NCI-H446 (cell line): ENCODE results near the gene F2R.
"Not testable (repeated sequence)": the region's sequence is repeated elsewhere in the genome, so short reads cannot be mapped to it uniquely, and the experiment has no call there.

Source experiments
- DNase-seq, 2 experiments: peaks; one replicate each; lab custom pipeline; 2025; lab: John Stamatoyannopoulos, UW

F2R gene

GRCh38 chr5:76755779-76756637 is 40.1 kb downstream of the F2R start:
- no peak for DNase-seq

GRCh38 chr5:76757049-76757448 is 41.1 kb downstream of the F2R start:
- no peak for DNase-seq

- not testable (repeated sequence) for DNase-seq
Measured at GRCh38 chr5:76761118-76761517, 45.2 kb downstream of the F2R start.

- no peak for DNase-seq
Measured at GRCh38 chr5:76762484-76762883, 46.6 kb downstream of the F2R start.

- no peak for DNase-seq
Measured at GRCh38 chr5:76763136-76763535, 47.2 kb downstream of the F2R start.

GRCh38 chr5:76764374-76764773 is 48.4 kb downstream of the F2R start:
- no peak for DNase-seq

- DNase-seq, result no peak
Measured at GRCh38 chr5:76765249-76765648, 49.3 kb downstream of the F2R start.

GRCh38 chr5:76766746-76767145 is 50.8 kb downstream of the F2R start:
- no peak for DNase-seq

- not testable (repeated sequence) for DNase-seq
Measured at GRCh38 chr5:76771041-76771440, 55.1 kb downstream of the F2R start.

GRCh38 chr5:76771705-76772405 is 55.9 kb downstream of the F2R start:
- no peak for DNase-seq

GRCh38 chr5:76775921-76776320 is 60.0 kb downstream of the F2R start:
- DNase-seq, result no peak

- no peak for DNase-seq
Measured at GRCh38 chr5:76776391-76776790, 60.5 kb downstream of the F2R start.

GRCh38 chr5:76780616-76781015 is 64.7 kb downstream of the F2R start:
- not testable (repeated sequence) for DNase-seq

- no peak for DNase-seq
Measured at GRCh38 chr5:76781775-76782174, 65.8 kb downstream of the F2R start.

GRCh38 chr5:76782444-76782843 is 66.5 kb downstream of the F2R start:
- no peak for DNase-seq
